ENCODE measurements around the gene CDC16.
"Not testable (repeated sequence)": the region's sequence is repeated elsewhere in the genome, so short reads cannot be mapped to it uniquely, and the experiment has no call there.

Gene CDC16

GRCh38 chr13:114259374-114259773 lies 24.7 kb downstream of the CDC16 start:
- Histone ChIP-seq H3K36me3 (ENCODE audit: control insufficient read depth, insufficient read depth, low read length) (peaks cover 35% of the 10 kb centered on the region), H3K27me3 (ENCODE audit: control insufficient read depth, insufficient read depth, low read length, poor library complexity, severe bottlenecking) (no peaks in the 10 kb centered on the region), H3K4me3 (ENCODE audit: insufficient read depth, low read depth, low read length) (no peak overlapping the region), H3K4me1 (ENCODE audit: control insufficient read depth, insufficient read depth, low read length) (no peaks in the 10 kb centered on the region), H3K9me3 (ENCODE audit: control insufficient read depth, low read length) (no peaks in the 10 kb centered on the region), H3K27ac (ENCODE audit: insufficient read depth, low read depth, low read length, poor library complexity, severe bottlenecking) (no peak overlapping the region)
- WGBS, 2 experiments: 95 to 96% methylated on average over 6 to 7 of the region's 7 CpGs

GRCh38 chr13:114259974-114260373 lies 25.3 kb downstream of the CDC16 start:
- Histone ChIP-seq H3K27me3 (ENCODE audit: control insufficient read depth, insufficient read depth, low read length, poor library complexity, severe bottlenecking) (no peaks in the 10 kb centered on the region), H3K36me3 (ENCODE audit: control insufficient read depth, insufficient read depth, low read length) (peaks cover 35% of the 10 kb centered on the region), H3K4me3 (ENCODE audit: insufficient read depth, low read depth, low read length) (no peak overlapping the region), H3K9me3 (ENCODE audit: control insufficient read depth, low read length) (no peaks in the 10 kb centered on the region), H3K27ac (ENCODE audit: insufficient read depth, low read depth, low read length, poor library complexity, severe bottlenecking) (no peak overlapping the region), H3K4me1 (ENCODE audit: control insufficient read depth, insufficient read depth, low read length) (no peaks in the 10 kb centered on the region)
- 92 to 96% methylated on average over 4 of the region's 4 CpGs for WGBS, 2 experiments

GRCh38 chr13:114260814-114261213 lies 26.1 kb downstream of the CDC16 start:
- no peaks in the 10 kb centered on the region for H3K9me3 ChIP-seq (ENCODE audit: control insufficient read depth, low read length)
- H3K4me1 ChIP-seq (ENCODE audit: control insufficient read depth, insufficient read depth, low read length): no peaks in the 10 kb centered on the region
- 95 to 96% methylated on average over 3 of the region's 3 CpGs for WGBS, 2 experiments
- H3K27ac ChIP-seq (ENCODE audit: insufficient read depth, low read depth, low read length, poor library complexity, severe bottlenecking): no peak overlapping the region
- no peaks in the 10 kb centered on the region for H3K27me3 ChIP-seq (ENCODE audit: control insufficient read depth, insufficient read depth, low read length, poor library complexity, severe bottlenecking)
- H3K36me3 ChIP-seq (ENCODE audit: control insufficient read depth, insufficient read depth, low read length): peaks cover 41% of the 10 kb centered on the region
- no peak overlapping the region for H3K4me3 ChIP-seq (ENCODE audit: insufficient read depth, low read depth, low read length)

GRCh38 chr13:114261328-114261965 lies 26.8 kb downstream of the CDC16 start:
- H3K4me3 ChIP-seq (ENCODE audit: insufficient read depth, low read depth, low read length): no peak overlapping the region
- peaks cover 46% of the 10 kb centered on the region for H3K36me3 ChIP-seq (ENCODE audit: control insufficient read depth, insufficient read depth, low read length)
- 91 to 97% methylated on average over 3 of the region's 3 CpGs for WGBS, 2 experiments

GRCh38 chr13:114263578-114263977 lies 28.9 kb downstream of the CDC16 start:
- H3K27ac ChIP-seq (ENCODE audit: insufficient read depth, low read depth, low read length, poor library complexity, severe bottlenecking): no peak overlapping the region
- no peak overlapping the region for H3K4me3 ChIP-seq (ENCODE audit: insufficient read depth, low read depth, low read length)
- peaks cover 63% of the 10 kb centered on the region for H3K36me3 ChIP-seq (ENCODE audit: control insufficient read depth, insufficient read depth, low read length)
- H3K4me1 ChIP-seq (ENCODE audit: control insufficient read depth, insufficient read depth, low read length): no peaks in the 10 kb centered on the region
- no peaks in the 10 kb centered on the region for H3K27me3 ChIP-seq (ENCODE audit: control insufficient read depth, insufficient read depth, low read length, poor library complexity, severe bottlenecking)
- no peaks in the 10 kb centered on the region for H3K9me3 ChIP-seq (ENCODE audit: control insufficient read depth, low read length)
- WGBS, 2 experiments: 96 to 98% methylated on average over 5 of the region's 5 CpGs

More at GRCh38 chr13:114261328-114261965, 26.8 kb downstream of the CDC16 start:
- Histone ChIP-seq H3K9me3 (ENCODE audit: control insufficient read depth, low read length) (no peaks in the 10 kb centered on the region), H3K27me3 (ENCODE audit: control insufficient read depth, insufficient read depth, low read length, poor library complexity, severe bottlenecking) (no peaks in the 10 kb centered on the region), H3K27ac (ENCODE audit: insufficient read depth, low read depth, low read length, poor library complexity, severe bottlenecking) (no peak overlapping the region), H3K4me1 (ENCODE audit: control insufficient read depth, insufficient read depth, low read length) (no peaks in the 10 kb centered on the region)

GRCh38 chr13:114264313-114264712 lies 29.6 kb downstream of the CDC16 start:
- H3K27ac ChIP-seq (ENCODE audit: insufficient read depth, low read depth, low read length, poor library complexity, severe bottlenecking); H3K27me3 ChIP-seq (ENCODE audit: control insufficient read depth, insufficient read depth, low read length, poor library complexity, severe bottlenecking); H3K4me3 ChIP-seq (ENCODE audit: insufficient read depth, low read depth, low read length); H3K4me1 ChIP-seq (ENCODE audit: control insufficient read depth, insufficient read depth, low read length); H3K9me3 ChIP-seq (ENCODE audit: control insufficient read depth, low read length): not testable (repeated sequence)
- peaks cover 68% of the 10 kb centered on the region for H3K36me3 ChIP-seq (ENCODE audit: control insufficient read depth, insufficient read depth, low read length)
- WGBS, 2 experiments: 94 to 96% methylated on average over 13 of the region's 13 CpGs

GRCh38 chr13:114264886-114265611 lies 30.4 kb downstream of the CDC16 start:
- Histone ChIP-seq H3K36me3 (ENCODE audit: control insufficient read depth, insufficient read depth, low read length) (peaks cover 60% of the 10 kb centered on the region), H3K4me3 (ENCODE audit: insufficient read depth, low read depth, low read length) (no peak overlapping the region), H3K27me3 (ENCODE audit: control insufficient read depth, insufficient read depth, low read length, poor library complexity, severe bottlenecking) (no peaks in the 10 kb centered on the region), H3K9me3 (ENCODE audit: control insufficient read depth, low read length) (no peaks in the 10 kb centered on the region), H3K27ac (ENCODE audit: insufficient read depth, low read depth, low read length, poor library complexity, severe bottlenecking) (no peak overlapping the region), H3K4me1 (ENCODE audit: control insufficient read depth, insufficient read depth, low read length) (no peaks in the 10 kb centered on the region)
- WGBS, 2 experiments: 97 to 99% methylated on average over 5 to 7 of the region's 8 CpGs

GRCh38 chr13:114266241-114266640 lies 31.5 kb downstream of the CDC16 start:
- H3K27me3 ChIP-seq (ENCODE audit: control insufficient read depth, insufficient read depth, low read length, poor library complexity, severe bottlenecking): no peaks in the 10 kb centered on the region
- no peak overlapping the region for H3K4me3 ChIP-seq (ENCODE audit: insufficient read depth, low read depth, low read length)
- peaks cover 51% of the 10 kb centered on the region for H3K36me3 ChIP-seq (ENCODE audit: control insufficient read depth, insufficient read depth, low read length)
- WGBS, 2 experiments: 94 to 97% methylated on average over 5 of the region's 5 CpGs
- H3K9me3 ChIP-seq (ENCODE audit: control insufficient read depth, low read length): no peaks in the 10 kb centered on the region
- H3K27ac ChIP-seq (ENCODE audit: insufficient read depth, low read depth, low read length, poor library complexity, severe bottlenecking): no peak overlapping the region
- no peaks in the 10 kb centered on the region for H3K4me1 ChIP-seq (ENCODE audit: control insufficient read depth, insufficient read depth, low read length)

- Histone ChIP-seq H3K27me3 (ENCODE audit: control insufficient read depth, insufficient read depth, low read length, poor library complexity, severe bottlenecking) (no peaks in the 10 kb centered on the region), H3K27ac (ENCODE audit: insufficient read depth, low read depth, low read length, poor library complexity, severe bottlenecking) (no peak overlapping the region), H3K4me3 (ENCODE audit: insufficient read depth, low read depth, low read length) (no peak overlapping the region), H3K9me3 (ENCODE audit: control insufficient read depth, low read length) (no peaks in the 10 kb centered on the region), H3K36me3 (ENCODE audit: control insufficient read depth, insufficient read depth, low read length) (peaks cover 48% of the 10 kb centered on the region), H3K4me1 (ENCODE audit: control insufficient read depth, insufficient read depth, low read length) (no peaks in the 10 kb centered on the region)
- 93 to 98% methylated on average over 4 to 6 of the region's 6 CpGs for WGBS, 2 experiments
Observed at GRCh38 chr13:114268344-114269280, 33.9 kb downstream of the CDC16 start.

- Histone ChIP-seq H3K36me3 (ENCODE audit: control insufficient read depth, insufficient read depth, low read length) (peaks cover 48% of the 10 kb centered on the region), H3K27me3 (ENCODE audit: control insufficient read depth, insufficient read depth, low read length, poor library complexity, severe bottlenecking) (no peaks in the 10 kb centered on the region), H3K4me1 (ENCODE audit: control insufficient read depth, insufficient read depth, low read length) (no peaks in the 10 kb centered on the region), H3K27ac (ENCODE audit: insufficient read depth, low read depth, low read length, poor library complexity, severe bottlenecking) (no peak overlapping the region), H3K4me3 (ENCODE audit: insufficient read depth, low read depth, low read length) (no peak overlapping the region), H3K9me3 (ENCODE audit: control insufficient read depth, low read length) (no peaks in the 10 kb centered on the region)
- WGBS, 2 experiments: 93 to 95% methylated on average over 3 to 4 of the region's 4 CpGs
Observed at GRCh38 chr13:114269281-114269770, 34.6 kb downstream of the CDC16 start.

Measured in ectodermal cell (in vitro differentiated cells).